Measurements from ENCODE around the gene DNAJC9. TPM values are rescaled to one million over a fixed set of nuclear protein-coding genes. Genes with fewer than 3 reads are reported as not detected.

DNAJC9 gene
- total RNA-seq, 1 experiment from 2014 or later = 65.2 TPM

- Histone ChIP-seq H3K36me3 (ENCODE audit: control insufficient read depth, insufficient read depth, low read length) (no peaks in the 10 kb centered on the region; the same call in 1 of the 2 replicates), H3K9me3 (peaks cover 13% of the 10 kb centered on the region), H3K27me3 (replicated peaks; ENCODE audit: control insufficient read depth, insufficient read depth, low read length) (no peaks in the 10 kb centered on the region), H3K4me1 (peaks cover 3% of the 10 kb centered on the region; the same call in 1 of the 2 replicates), H3K4me3 (ENCODE audit: low read depth, low read length) (no peak overlapping the region)
- POLR2A ChIA-PET = interaction anchor here (0.5 kb wide), 1 partner anchor 111 kb away, joined by 3 read pairs; the partner anchor contains the start of gene P4HA1
- Mint-ChIP-seq H3K27me3 (ENCODE audit: insufficient read depth, unreplicated experiment) (no peaks in the 10 kb centered on the region), H3K4me3 (ENCODE audit: unreplicated experiment) (no peak overlapping the region), H3K36me3 (ENCODE audit: insufficient read depth, unreplicated experiment) (peaks cover 6% of the 10 kb centered on the region), H3K9me3 (ENCODE audit: unreplicated experiment) (peaks cover 19% of the 10 kb centered on the region), H3K27ac (ENCODE audit: unreplicated experiment) (peak overlapping the region; percentile 32), H3K4me1 (ENCODE audit: low read depth, unreplicated experiment) (peaks cover 9% of the 10 kb centered on the region)
- DNase-seq = no peak
- intact Hi-C loops (cut with micrococcal nuclease; ENCODE audit: unreplicated experiment) = no loop called here
- CTCF ChIA-PET = no interaction called here
- BruUV-seq (replicated peaks) = no TSS peak
- no peak for TF ChIP-seq CTCF (IDR thresholded peaks at IDR 0.05; ENCODE audit: insufficient read depth in 1 of 2, low read depth in 1 of 2, low read length in 1 of 2, severe bottlenecking in 1 of 2, unreplicated experiment in 1 of 2)
Observed at GRCh38 chr10:73207883-73208282, 39.2 kb downstream of the DNAJC9 start.

GRCh38 chr10:73206385-73206784 is 40.7 kb downstream of the DNAJC9 start:
- Histone ChIP-seq H3K4me3 (ENCODE audit: low read depth, low read length) (no peak overlapping the region), H3K9me3 (peaks cover 13% of the 10 kb centered on the region), H3K36me3 (ENCODE audit: control insufficient read depth, insufficient read depth, low read length) (no peaks in the 10 kb centered on the region; the same call in 1 of the 2 replicates), H3K4me1 (peaks cover 3% of the 10 kb centered on the region; the same call in 1 of the 2 replicates), H3K27me3 (replicated peaks; ENCODE audit: control insufficient read depth, insufficient read depth, low read length) (no peaks in the 10 kb centered on the region)
- H3K27ac Mint-ChIP-seq (ENCODE audit: unreplicated experiment) = no peak overlapping the region
- no peak for TF ChIP-seq CTCF (IDR thresholded peaks at IDR 0.05; ENCODE audit: insufficient read depth in 1 of 2, low read depth in 1 of 2, low read length in 1 of 2, severe bottlenecking in 1 of 2, unreplicated experiment in 1 of 2)
- no peak overlapping the region for H3K4me3 Mint-ChIP-seq (ENCODE audit: unreplicated experiment)
- no peaks in the 10 kb centered on the region for H3K27me3 Mint-ChIP-seq (ENCODE audit: insufficient read depth, unreplicated experiment)
- POLR2A ChIA-PET = no interaction called here
- H3K36me3 Mint-ChIP-seq (ENCODE audit: insufficient read depth, unreplicated experiment) = peaks cover 6% of the 10 kb centered on the region
- CTCF ChIA-PET = no interaction called here
- DNase-seq = no peak
- BruUV-seq (replicated peaks) = no TSS peak
- intact Hi-C loops (cut with micrococcal nuclease; ENCODE audit: unreplicated experiment) = no loop called here
- H3K9me3 Mint-ChIP-seq (ENCODE audit: unreplicated experiment) = peaks cover 19% of the 10 kb centered on the region
- peaks cover 9% of the 10 kb centered on the region for H3K4me1 Mint-ChIP-seq (ENCODE audit: low read depth, unreplicated experiment)

- Mint-ChIP-seq H3K27ac (ENCODE audit: unreplicated experiment) (no peak overlapping the region), H3K9me3 (ENCODE audit: unreplicated experiment) (peaks cover 19% of the 10 kb centered on the region), H3K4me1 (ENCODE audit: low read depth, unreplicated experiment) (peaks cover 9% of the 10 kb centered on the region), H3K4me3 (ENCODE audit: unreplicated experiment) (no peak overlapping the region), H3K36me3 (ENCODE audit: insufficient read depth, unreplicated experiment) (peaks cover 6% of the 10 kb centered on the region), H3K27me3 (ENCODE audit: insufficient read depth, unreplicated experiment) (no peaks in the 10 kb centered on the region)
- peaks cover 3% of the 10 kb centered on the region; the same call in 1 of the 2 replicates for H3K4me1 ChIP-seq
- intact Hi-C loops (cut with micrococcal nuclease; ENCODE audit: unreplicated experiment) = no loop called here
- BruUV-seq (replicated peaks) = no TSS peak
- ChIA-PET POLR2A (no interaction called here), CTCF (no interaction called here)
- H3K36me3 ChIP-seq (ENCODE audit: control insufficient read depth, insufficient read depth, low read length) = no peaks in the 10 kb centered on the region; the same call in 1 of the 2 replicates
- H3K27me3 ChIP-seq (replicated peaks; ENCODE audit: control insufficient read depth, insufficient read depth, low read length) = no peaks in the 10 kb centered on the region
- H3K4me3 ChIP-seq (ENCODE audit: low read depth, low read length) = no peak overlapping the region
- no peak for TF ChIP-seq CTCF (IDR thresholded peaks at IDR 0.05; ENCODE audit: insufficient read depth in 1 of 2, low read depth in 1 of 2, low read length in 1 of 2, severe bottlenecking in 1 of 2, unreplicated experiment in 1 of 2)
- DNase-seq = no peak
- peaks cover 13% of the 10 kb centered on the region for H3K9me3 ChIP-seq
Observed at GRCh38 chr10:73205890-73206289, 41.2 kb downstream of the DNAJC9 start.

All from Caco-2 (cell line).